ENCODE data around the gene PRICKLE2.

PRICKLE2 gene

DNA sequence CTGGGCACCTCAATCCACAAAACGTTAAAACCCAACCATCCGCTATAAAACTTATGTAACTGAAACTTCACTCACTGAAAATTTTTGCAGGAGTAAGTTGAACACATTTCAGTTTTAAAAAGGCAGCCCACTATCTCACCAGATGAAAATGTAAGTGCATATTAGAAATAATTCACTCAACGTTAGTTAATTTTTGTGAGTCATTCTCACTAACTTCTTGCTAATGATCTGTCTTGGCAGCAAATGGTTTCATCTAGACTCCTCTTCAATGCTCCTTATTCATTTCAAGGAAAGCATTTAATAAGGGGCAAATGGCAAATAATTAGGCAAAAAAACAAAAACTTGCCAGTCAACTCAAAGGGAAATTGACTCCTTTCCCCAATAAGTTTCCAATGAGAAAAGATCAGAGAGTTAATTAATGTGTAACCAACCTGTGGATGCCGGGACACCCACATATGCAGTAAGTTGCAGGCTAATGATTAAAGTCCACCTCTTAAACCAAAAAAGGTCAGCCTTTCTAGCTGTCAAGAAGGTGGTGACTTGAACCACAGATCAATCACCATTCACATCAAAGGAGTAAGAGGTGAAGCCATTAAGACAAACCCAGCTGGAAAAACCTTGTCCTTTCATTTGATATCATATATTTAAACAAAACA is 22.9 kb upstream of the PRICKLE2 start:
- DNase-seq (ENCODE audit: low spot score): no peak

DNA sequence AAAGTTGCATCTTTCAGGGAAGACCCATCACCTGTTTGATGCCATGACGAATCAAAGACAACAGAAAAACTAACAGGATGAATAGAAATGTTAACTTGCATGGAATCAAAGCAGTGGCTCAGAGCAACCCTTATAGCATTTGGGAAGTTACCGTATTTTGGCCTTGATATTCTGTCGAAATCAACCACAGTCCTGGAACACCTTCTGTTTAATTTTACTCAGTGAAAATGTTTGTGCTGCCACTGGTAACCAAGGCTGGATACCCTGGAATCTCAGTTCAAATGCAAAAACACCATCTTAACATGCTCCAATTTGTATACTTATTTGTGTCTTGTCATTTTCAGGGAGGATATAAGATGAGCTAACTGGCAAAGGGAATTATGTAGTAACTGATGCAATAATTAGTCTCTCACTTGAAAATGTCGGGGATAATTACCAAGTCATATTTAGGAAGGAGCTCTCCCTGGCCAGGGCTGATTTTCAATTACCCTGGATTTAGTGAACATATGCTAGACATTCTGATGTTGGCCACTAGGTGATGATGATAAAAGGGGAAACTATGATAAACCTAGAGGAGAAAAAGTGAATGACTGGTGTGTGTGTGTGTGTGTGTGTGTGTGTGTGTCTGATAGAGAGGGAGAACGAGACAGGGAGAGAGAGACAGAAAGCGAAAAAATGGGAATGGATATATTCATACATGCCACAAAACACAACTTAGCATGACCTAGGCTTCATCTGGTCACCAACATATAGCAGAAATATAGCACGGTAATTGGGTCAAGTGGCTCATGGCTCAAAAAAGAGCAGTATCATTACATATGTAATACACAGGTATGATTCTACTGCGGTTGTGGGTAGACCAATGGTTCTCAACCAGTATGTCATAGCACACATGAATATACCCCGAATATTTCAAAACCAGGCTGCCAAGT is 19.0 kb upstream of the PRICKLE2 start:
- peak; percentile 1 for DNase-seq (ENCODE audit: low spot score)

DNA sequence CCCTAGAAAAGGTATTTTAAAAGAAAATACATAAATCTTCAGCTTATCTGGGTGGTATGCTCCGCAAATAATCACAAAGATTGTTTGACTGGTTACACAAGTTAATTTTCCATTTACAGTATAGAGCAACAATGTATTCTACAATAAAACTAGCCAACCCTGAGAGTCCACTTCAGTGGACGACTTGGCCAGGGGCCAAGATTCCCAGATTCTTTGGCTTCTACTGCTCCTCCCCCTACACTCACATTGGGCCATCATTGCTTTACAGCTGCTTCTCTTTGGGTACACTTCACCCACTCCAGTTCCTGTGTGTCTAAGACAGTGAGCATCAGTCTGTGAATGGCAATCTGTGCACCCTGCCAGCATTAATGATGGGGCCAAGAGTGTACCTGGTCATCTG is 17.2 kb upstream of the PRICKLE2 start:
- no peak for DNase-seq (ENCODE audit: low spot score)

DNA sequence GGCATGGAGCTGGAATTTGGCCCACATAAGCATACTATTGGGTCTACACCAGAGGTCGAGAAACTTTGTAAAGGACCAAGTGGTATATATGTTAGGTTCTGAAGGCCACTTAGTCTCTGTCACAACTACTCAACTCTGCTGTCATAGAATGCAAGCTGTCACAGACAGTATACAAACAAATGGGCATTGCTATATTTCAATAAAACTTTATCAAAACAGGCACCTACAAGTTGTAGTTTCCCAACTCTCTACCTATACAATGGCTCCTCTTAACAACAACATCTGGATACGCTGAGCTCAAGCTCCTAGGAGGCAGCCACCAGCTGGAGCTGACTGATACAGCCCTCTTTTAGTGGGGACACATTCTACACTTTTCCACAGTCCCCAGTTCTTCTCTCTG is 15.7 kb upstream of the PRICKLE2 start:
- DNase-seq (ENCODE audit: low spot score): no peak

DNA sequence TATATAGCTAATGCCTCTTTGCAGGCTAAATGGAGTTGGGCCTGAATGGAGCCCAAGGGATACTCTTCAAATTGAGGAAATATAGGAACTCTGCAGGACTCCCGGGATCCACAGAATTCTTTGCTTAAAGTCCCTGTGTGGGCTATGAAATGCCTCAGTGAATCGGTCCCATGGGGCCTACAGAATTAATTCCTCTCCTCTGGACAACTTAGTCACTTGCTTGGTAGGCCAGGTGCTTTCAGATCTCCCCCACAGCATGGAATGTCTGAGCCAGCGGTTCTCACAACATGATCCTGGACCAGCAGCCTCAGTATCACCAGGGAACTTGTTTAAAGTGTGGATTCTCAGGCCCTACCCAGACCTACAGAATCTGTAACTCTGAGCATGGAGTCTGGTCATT is 15.1 kb upstream of the PRICKLE2 start:
- DNase-seq (ENCODE audit: low spot score): no peak

- no peak for DNase-seq (ENCODE audit: low spot score)
These were observed 14.6 kb upstream of the PRICKLE2 start for GRCh38 chr3:64239841-64240240.

- DNase-seq (ENCODE audit: low spot score): no peak
These were observed 13.9 kb upstream of the PRICKLE2 start for GRCh38 chr3:64238971-64239667.

DNA sequence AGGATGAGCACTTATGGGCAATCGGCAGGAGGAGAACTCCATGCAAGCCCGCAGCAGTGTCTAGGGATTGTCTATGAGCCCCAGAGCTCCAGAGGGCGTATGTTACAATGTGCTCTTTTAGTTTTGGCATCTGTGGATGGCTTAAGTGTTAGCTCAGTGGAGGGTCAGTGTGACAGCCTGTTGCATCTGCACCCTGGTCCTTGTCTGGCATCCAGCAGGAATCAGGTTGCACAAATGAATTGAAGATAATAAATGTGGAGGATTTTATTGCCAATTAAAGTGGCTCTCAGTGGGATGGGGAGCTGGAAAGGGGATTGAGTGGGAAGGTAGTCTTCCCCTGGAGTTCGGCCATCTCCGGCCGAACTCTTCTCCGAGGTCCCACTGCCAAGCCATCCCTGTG is 11.8 kb upstream of the PRICKLE2 start:
- DNase-seq (ENCODE audit: low spot score): no peak

DNA sequence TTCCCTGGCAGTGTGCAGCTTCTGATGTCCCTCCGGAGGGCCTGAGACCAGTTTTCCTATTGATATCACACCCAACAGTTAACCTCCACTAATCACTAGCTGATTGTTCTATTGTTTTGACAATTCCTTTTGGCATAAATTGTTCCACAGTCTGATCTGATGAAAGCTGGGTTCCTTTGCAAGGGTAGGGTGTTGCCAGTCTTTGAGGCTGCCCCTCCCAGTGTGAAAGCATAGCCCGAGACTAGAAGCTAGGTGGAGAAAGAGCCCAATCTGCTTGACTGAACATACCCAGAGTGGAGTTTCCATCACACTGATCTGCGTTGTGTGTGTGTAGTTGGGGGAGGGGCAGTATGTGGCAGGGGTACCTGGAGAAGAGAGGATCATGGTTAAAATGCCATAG is 10.3 kb upstream of the PRICKLE2 start:
- no peak for DNase-seq (ENCODE audit: low spot score)

- no peak for DNase-seq (ENCODE audit: low spot score)
These were observed 9.3 kb upstream of the PRICKLE2 start for GRCh38 chr3:64234571-64234970.

DNA sequence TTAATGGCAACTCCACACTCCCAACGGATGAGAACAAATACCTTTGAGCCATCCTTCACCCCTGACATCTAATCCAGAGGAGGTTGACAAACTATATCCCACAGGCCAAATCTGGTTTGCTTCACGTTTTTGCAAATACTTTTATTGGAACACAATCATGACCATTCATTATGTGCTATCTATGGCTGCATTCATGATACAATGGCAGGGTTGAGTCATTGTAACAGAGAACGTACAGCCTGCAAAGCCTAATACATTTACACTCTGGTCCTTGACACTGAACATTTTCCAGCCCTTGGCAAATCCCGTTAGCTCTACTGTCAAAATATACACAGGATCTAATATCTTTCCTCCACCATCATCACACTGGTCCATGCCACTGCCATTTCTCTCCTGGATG is 7.6 kb upstream of the PRICKLE2 start:
- no peak for DNase-seq (ENCODE audit: low spot score)

- DNase-seq (ENCODE audit: low spot score): no peak
These were observed 4.6 kb upstream of the PRICKLE2 start for GRCh38 chr3:64229903-64230302.

GRCh38 chr3:64228110-64228509 is 2.8 kb upstream of the PRICKLE2 start:
- no peak for DNase-seq (ENCODE audit: low spot score)

DNA sequence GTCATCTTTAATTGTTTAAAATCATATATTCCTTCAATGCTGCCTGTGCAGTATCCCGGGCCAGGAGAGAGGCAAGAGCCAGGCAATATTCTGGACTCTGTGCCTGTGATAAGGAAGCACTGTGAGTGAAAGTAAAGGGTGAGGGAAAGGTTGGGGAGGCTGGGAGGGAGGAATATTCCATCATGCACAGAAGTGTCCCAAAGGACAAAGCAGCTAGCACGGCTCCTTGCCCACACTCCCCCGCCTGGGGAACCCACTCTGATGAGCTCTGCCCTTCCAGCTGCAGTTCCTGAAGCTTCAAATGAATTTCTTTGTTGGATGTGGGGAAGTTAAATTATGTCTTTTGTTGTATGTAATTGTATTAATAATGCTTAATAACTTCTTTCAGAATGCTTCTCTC is 1.5 kb upstream of the PRICKLE2 start:
- DNase-seq (ENCODE audit: low spot score): no peak

DNA sequence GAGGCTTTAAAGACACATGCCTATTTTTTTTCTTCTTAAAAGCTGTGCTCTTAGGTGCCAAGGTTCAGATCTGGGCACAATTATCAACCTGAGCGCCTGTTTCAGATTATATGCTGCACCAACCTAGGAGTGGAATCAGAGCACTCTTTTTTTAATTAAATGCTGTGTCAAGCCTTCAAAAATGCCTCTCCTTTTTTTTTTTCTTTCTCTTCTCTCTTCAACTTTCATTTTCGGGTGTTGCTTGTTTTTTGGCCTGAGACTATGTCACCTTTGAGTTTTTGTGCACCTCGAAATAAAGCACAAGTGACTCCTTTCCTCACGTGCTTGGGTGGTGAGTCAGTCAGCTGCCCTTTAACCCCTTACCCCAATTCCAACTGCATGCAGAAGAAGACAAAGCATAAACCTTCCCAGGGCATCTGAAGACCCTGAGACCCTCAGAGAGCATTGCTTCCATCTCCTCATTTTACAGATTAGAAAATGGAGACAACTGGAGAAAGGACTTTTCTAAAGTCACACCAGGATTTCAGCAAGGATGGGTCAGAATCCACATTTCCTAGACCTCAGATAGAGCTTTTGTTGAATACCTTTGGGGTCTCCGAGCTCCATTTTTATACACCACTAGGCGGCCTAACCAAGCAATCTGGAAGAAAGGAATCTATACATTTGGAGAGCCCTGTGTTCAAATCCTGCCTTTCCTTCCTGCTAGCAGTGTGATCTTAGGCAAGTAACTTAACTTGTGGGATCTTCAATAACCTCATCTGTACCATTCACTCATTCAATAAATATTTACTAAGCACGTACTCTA is 631 bp upstream of the PRICKLE2 start:
- DNase-seq (ENCODE audit: low spot score): no peak

DNA sequence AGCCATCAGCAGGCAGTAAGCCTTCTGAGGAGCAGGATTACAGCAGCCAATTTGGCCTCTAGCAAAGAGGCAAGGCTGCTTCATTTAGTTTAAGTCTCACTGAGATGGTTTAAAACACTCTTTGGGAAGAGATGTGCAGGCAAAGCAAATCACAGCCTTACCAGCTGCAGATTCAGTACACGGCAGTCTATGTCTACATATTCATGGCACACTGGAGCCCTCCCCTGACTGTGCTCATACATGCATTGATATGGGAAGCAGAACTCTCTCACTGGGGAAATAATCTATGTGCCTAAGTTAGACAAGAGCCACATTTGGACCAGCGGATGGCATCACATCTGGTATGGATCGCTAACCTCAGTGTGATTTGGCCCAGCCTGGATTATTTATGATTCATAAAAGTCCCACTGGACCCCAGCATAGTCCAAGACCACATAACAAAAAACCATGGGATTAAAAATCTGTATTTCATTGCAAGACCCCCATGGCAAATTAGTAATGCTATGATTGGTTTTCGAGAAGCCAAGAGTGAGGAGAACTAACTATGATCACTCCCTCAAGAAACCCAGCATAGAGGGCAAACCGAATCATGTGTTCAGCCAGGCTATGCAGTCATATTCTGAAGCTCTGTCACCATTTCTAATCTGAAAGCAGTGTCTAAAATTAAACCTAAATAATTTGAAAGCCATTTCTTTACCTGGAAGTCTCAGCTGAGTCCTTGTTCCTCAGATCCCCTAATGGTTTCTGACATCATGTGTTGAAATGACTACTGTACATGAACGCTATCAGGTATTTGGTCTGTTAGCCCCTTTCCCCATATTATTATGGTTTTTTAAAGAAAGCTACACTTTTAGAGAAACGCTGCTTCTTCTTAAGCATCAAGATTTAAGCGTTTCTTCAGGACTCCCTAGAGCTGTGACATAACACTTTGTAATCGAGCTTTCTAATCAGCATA is 1.2 kb downstream of the PRICKLE2 start:
- DNase-seq (ENCODE audit: low spot score): no peak

GRCh38 chr3:64222501-64223111 is 2.7 kb downstream of the PRICKLE2 start:
- no peak for DNase-seq (ENCODE audit: low spot score)

DNA sequence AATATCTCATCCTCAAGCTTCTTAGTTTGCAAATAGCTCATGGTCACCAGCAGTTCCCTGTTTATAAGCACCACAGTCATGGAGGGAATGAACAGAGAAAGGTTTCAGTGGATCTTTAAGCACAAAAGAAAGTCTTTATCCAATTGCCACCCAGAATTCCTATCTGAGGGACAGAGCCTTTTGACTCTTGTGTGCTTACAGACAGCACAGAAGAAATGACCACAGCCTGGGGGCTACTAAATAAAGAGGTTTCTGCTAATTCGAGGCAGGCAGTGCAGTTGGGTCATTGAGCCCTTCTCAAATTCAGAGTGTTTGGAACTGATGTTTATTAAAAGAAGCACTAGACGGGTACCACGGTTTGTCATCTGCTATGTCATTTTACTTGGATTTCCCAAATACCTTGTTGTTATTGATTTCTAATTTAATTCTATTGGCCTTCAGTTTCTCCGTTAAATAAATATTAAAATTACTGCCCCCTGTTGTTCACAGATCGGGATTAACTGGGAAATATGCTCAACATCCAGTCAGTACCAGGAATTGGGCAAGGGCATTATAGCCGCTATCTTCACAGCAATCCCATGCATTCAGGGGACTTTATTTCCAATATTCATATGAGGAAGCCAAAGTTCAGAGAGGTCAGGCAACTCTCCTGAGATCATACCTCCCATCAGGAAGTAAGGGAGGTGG is 3.6 kb downstream of the PRICKLE2 start:
- DNase-seq (ENCODE audit: low spot score): no peak

- DNase-seq (ENCODE audit: low spot score): no peak
These were observed 4.9 kb downstream of the PRICKLE2 start for GRCh38 chr3:64220161-64220914.
